Ectodermal cell (in vitro differentiated cells): ENCODE results near the gene LCE5A.
"Not testable (repeated sequence)": the region's sequence is repeated elsewhere in the genome, so short reads cannot be mapped to it uniquely, and the experiment has no call there.

ENCODE experiments used
- H3K27ac ChIP-seq: 2 replicates; pipeline ENCODE4 v1.7.0; 2013; ENCODE audit warnings: mild to moderate bottlenecking, low read depth, low read length; ENCODE audit not compliant: insufficient read depth, poor library complexity, severe bottlenecking
- H3K27me3 ChIP-seq: 2 replicates; pipeline ENCODE4 v1.7.0; 2013; ENCODE audit warnings: mild to moderate bottlenecking, low read length; ENCODE audit not compliant: insufficient read depth, control insufficient read depth, poor library complexity, severe bottlenecking
- H3K36me3 ChIP-seq: one replicate; pipeline ENCODE4 v1.7.0; 2013; ENCODE audit warnings: low read length; ENCODE audit not compliant: control insufficient read depth, insufficient read depth
- H3K4me1 ChIP-seq: one replicate; pipeline ENCODE4 v1.7.0; 2013; ENCODE audit warnings: low read length; ENCODE audit not compliant: control insufficient read depth, insufficient read depth
- H3K4me3 ChIP-seq: 2 replicates; pipeline ENCODE4 v1.7.0; 2013; ENCODE audit warnings: low read depth, low read length, control low read depth; ENCODE audit not compliant: insufficient read depth
- H3K9me3 ChIP-seq: 2 replicates; pipeline ENCODE4 v1.7.0; 2013; ENCODE audit warnings: mild to moderate bottlenecking, low read length, moderate library complexity; ENCODE audit not compliant: control insufficient read depth
- WGBS, 2 experiments: methylation state at CpG; one replicate each; pipeline ENCODE4 v1.1.7; 2013; ENCODE audit warnings: missing lambda C conversion rate in 2 of 2; 5-methylcytosine and 5-hydroxymethylcytosine counted together

LCE5A gene

GRCh38 chr1:152543820-152544219 is 33.2 kb downstream of the LCE5A start:
- Histone ChIP-seq H3K27ac (no peak overlapping the region), H3K4me1 (no peaks in the 10 kb centered on the region), H3K4me3 (no peak overlapping the region), H3K36me3 (no peaks in the 10 kb centered on the region), H3K27me3 (no peaks in the 10 kb centered on the region), H3K9me3 (peaks cover 1% of the 10 kb centered on the region)
- 68 to 70% methylated on average over 4 of the region's 4 CpGs for WGBS, 2 experiments

GRCh38 chr1:152546704-152547103 is 36.1 kb downstream of the LCE5A start:
- Histone ChIP-seq H3K36me3 (no peaks in the 10 kb centered on the region), H3K4me1 (no peaks in the 10 kb centered on the region), H3K27ac (no peak overlapping the region), H3K27me3 (no peaks in the 10 kb centered on the region), H3K4me3 (no peak overlapping the region), H3K9me3 (no peaks in the 10 kb centered on the region)
- WGBS, 2 experiments: 37 to 40% methylated on average over 1 of the region's 1 CpG

- H3K36me3 ChIP-seq, H3K4me3 ChIP-seq, H3K9me3 ChIP-seq, H3K27me3 ChIP-seq, H3K4me1 ChIP-seq, H3K27ac ChIP-seq: not testable (repeated sequence)
- WGBS, 2 experiments: no CpG with 5 or more reads among the region's 1 CpG
These were observed 37.8 kb downstream of the LCE5A start for GRCh38 chr1:152548358-152548757.
